NCI-H1092 (cell line): Measurements from ENCODE around the gene PCGF6.
"Not testable (repeated sequence)": the region's sequence is repeated elsewhere in the genome, so short reads cannot be mapped to it uniquely, and the experiment has no call there.

Experiments used
- DNase-seq: peaks from one replicate; lab custom pipeline; 2025; lab: John Stamatoyannopoulos, UW

Gene PCGF6, protein sequence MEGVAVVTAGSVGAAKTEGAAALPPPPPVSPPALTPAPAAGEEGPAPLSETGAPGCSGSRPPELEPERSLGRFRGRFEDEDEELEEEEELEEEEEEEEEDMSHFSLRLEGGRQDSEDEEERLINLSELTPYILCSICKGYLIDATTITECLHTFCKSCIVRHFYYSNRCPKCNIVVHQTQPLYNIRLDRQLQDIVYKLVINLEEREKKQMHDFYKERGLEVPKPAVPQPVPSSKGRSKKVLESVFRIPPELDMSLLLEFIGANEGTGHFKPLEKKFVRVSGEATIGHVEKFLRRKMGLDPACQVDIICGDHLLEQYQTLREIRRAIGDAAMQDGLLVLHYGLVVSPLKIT

DNA sequence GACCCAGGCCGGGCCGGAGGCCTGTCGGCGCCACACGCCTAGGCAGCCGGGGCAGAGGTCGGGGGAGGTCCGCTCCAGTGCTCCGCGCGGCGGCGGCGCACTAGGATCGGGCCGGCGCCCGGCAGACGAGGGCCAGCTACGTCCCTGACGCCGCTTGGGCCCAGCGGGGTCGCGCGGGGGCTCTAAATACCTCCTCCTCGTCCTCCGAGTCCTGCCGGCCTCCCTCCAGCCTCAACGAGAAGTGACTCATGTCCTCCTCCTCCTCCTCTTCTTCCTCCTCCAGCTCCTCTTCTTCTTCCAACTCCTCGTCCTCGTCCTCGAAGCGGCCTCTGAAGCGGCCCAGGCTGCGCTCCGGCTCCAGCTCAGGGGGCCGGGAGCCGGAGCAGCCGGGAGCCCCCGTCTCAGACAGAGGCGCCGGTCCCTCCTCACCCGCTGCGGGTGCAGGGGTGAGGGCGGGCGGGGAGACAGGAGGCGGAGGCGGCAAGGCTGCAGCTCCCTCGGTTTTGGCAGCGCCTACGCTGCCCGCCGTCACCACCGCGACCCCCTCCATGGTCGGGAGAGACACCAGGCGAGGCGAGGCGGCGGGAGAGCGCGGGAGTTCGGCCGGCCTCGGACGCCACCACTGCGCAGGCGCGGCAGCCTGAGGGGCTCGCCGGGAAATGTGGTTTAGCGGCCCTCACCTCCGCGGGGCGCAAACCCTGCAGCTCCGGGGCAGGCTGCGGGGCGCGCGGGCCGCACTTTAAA lies at the start of gene PCGF6:
TSS of gene PCGF6 (minus strand) at position 624 of the 744 bp plus-strand sequence. CDS start at position 550, 74 bp downstream.
- DNase-seq, result peak; percentile 75

DNA sequence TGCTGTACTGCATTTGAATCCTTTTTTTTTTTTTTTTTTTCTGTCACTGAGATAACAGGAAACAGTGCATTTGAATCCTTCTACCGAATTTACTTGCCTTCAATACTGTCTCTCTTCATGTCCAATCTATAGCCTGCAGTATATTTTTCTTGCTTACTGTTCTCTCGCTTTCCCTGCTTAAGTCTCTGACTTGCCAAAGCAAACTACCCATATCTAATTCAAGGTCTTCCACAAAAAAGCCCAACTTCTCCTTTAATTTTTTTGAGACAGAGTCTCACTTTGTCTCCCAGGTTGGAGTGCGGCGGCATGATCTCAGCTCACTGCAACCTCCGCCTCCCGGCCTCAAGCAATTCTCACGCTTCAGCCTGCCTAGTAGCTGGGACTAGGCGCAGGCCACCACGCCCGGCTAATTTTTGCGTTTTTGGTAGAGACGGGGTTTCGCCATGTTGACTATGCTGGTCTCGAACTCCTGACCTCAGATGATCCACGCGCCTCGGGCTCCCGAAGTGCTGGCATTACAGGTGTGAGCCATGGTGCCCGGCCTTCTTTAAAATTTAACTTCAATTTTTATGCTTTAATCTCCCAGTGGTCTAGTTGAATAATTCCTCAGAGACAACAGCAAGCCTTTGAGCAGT lies 46.4 kb upstream of the PCGF6 start:
- no peak for DNase-seq

DNA sequence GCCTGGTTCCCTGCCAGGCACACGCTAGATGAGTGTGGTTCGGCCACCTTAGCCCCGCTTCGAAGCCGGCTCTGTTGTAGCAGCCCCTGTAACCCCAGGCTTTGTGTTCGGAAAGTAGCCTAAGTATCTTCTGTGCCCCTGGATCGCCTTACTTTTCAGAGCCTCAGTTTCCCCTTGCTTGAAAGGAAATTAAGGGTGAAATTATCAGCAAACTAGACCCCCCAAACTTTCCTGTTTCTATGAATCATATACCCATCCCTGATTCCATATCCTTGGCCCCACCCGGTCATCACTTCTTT lies 45.8 kb upstream of the PCGF6 start:
- no peak for DNase-seq

DNA sequence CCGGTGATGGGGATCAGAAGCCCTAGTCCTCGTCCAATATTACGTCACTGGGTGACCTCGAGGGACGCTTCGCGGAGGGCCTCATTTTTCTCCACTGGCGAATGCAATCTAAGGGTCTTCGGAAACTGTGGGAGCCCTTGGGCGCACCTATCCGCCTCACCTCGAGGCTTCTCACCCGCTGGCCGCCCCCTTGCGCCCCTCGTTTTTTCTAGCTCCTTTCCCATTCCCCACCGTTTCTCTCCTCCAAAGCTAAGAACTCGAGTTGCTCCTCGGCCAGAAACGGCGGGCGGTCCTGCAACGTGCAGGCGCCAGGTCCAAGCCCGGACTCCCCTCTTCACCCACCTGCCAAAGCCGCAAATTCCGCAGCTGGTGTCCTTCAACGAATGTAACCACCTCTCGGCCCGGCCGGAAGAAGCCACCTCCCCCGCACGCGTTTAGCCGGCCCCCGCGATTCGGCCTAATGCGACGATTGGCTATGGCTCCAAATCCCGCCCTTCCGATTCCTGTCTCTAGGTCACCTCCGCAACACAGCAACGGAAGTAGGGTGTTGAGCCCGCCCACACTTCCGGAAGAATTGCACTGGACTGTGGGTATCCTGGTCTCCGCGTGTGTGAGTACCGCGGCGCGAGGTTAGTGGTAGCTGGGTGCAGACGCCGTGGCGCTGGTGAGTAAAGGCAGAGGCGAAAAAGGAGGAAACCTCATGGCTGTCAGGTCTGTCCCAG lies 45.3 kb upstream of the PCGF6 start, which contains the start of the genes ATP5MK and PDCD11:
TSS of gene ATP5MK (minus strand) at position 409 of the 722 bp plus-strand sequence. CDS start 4,018 bp downstream, outside the sequence.
TSS of gene PDCD11 (plus strand) at position 560 of the 722 bp plus-strand sequence. CDS start 1,801 bp downstream, outside the sequence.
- peak; percentile 91 for DNase-seq

DNA sequence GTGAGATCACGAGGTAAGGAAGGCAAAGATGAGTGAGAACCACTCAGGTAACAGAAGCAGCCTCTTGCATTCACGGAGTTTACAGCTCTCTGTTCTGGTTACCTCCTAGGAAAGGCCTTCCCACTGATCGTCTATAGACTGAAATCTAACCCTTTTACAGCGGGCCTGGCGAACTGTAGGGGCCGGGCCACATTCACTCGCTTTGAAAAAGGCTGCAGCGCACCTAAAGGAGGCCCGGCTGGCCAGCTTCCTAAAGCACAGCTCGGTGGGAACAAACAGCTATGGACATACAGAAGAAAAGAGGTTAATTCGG lies 44.8 kb upstream of the PCGF6 start:
- DNase-seq, result no peak

DNA sequence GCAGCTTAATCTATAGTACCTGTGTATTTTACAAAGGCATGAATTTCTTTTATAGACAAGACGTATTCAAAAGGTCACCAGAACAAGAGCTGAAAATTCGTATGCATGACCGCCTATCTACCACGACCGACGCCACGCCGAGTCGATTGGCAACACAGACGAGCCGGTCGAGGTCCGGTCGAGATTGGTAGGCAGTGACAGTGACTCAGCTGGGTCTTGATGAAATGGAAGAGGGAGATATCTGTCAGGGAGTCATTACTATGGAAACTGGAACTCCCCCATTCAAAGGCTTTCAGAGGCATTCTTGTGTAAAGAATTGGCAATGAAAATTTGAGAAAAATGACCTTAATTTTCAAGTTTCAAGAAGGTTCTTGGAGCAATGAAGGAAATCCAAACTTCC lies 43.2 kb upstream of the PCGF6 start:
- DNase-seq, result no peak

DNA sequence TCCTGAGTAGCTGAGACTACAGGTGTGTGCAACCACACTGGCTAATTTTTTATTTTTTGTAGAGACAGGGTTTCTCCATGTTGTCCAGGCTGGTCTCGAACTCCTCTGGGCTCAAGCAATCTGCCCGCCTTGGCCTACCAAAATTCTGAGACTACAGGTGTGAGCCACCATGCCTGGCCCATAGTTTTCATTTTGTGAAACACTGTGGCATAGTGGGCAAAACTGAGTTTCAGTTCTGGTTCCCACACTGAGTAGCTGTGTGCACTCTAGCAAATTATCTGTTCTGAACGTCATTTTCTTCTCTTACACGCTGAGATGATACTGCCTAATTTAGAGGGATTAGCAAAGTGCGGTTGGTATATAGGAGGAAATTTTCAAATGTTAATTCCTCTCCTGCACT lies 31.8 kb upstream of the PCGF6 start:
- no peak for DNase-seq

DNA sequence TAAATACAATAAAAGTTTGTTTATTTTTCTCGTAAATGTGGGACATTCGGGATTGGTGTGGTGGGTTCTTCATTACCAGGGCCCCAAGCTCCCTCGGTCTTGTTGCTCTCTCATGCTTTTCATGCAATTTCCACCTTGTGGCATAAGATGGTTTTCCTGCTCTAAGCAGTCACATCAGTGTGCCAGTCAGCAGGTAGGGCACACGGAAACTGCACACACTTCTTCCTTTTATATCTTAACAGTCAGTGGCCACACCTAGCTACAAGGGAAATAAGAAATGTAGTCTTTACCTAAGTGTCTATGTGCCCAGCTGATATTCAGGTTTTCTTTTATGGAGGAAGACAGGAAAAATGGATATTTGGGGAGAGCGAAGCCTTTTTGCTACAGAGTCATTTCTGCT lies 23.3 kb upstream of the PCGF6 start:
- DNase-seq, result no peak

DNA sequence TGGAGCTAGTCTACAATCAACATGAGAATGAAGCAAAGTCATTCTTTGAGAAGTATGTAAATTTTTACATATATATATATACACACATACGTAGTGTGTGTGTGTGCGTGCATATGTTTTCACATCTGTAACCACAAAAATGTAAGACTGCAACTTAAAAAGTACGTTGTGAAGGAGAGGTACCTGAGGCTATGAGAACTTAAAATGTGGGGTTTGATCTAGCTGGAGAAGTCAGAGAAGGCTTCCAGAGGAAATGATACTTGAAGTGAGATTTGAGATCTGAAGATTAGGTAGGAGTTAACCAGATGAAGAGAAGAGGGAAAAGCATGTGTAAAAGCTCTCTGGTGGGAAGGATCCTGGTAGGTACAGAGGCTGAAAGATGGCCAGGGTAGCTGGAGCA lies 22.6 kb upstream of the PCGF6 start:
- DNase-seq, result no peak

DNA sequence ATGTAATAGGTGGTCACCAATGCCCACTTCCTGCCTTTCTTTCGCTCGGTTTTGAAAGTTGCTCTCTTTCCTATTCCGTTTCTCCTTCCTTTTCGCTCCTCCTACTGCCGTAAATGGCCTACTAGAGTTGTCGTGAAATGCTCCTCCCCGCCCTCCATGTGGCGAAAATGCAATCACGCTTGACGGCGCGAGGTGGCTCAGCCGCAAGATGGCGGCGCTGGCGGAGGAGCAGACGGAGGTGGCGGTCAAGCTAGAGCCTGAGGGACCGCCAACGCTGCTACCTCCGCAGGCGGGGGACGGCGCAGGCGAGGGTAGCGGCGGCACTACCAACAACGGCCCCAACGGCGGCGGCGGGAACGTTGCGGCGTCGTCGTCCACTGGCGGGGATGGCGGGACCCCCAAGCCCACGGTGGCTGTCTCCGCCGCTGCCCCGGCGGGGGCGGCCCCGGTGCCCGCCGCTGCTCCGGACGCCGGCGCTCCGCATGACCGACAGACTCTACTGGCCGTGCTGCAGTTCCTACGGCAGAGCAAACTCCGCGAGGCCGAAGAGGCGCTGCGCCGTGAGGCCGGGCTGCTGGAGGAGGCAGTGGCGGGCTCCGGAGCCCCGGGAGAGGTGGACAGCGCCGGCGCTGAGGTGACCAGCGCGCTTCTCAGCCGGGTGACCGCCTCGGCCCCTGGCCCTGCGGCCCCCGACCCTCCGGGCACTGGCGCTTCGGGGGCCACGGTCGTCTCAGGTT lies 17.0 kb upstream of the PCGF6 start, which contains the start of gene TAF5:
TSS of gene TAF5 (plus strand) at position 195 of the 737 bp plus-strand sequence. CDS start at position 209, 14 bp downstream.
- peak; percentile 86 for DNase-seq

DNA sequence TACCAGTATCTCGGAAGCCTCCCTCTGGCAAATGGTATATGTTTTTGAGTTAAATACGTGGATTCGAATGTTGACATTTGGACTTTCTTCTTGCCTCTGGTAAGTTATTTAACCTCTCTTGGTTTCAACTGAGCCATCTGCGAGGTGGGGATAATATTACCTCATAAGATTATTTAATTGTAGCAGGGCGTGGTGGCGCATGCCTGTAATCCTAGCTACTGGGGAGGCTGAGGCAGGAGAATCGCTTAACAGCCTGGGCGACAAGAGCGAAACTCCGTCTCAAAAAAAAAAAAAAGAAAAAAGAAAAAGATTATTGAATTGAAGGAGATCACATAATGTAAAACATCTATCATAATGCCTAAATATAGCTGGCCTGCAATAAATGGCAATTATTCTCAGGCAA lies 16.4 kb upstream of the PCGF6 start:
- DNase-seq, result no peak

DNA sequence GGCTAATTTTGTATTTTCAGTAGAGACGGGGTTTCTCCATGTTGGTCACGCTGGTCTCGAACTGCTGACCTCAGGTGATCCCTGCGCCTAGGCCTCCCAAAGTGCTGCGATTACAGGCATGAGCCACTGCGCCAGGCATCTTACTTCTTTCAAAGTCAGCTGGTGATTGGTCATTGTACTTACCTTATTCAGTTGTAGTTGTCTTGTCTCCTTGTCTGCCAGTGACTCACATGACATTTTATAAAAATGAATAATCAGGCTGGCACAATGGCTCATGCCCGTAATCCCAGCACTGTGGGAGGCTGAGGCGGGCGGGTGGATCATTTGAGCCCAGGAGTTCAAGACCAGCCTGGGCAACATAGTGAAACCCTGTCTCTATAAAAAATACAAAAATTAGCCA lies 9.9 kb upstream of the PCGF6 start:
- DNase-seq, result not testable (repeated sequence)

DNA sequence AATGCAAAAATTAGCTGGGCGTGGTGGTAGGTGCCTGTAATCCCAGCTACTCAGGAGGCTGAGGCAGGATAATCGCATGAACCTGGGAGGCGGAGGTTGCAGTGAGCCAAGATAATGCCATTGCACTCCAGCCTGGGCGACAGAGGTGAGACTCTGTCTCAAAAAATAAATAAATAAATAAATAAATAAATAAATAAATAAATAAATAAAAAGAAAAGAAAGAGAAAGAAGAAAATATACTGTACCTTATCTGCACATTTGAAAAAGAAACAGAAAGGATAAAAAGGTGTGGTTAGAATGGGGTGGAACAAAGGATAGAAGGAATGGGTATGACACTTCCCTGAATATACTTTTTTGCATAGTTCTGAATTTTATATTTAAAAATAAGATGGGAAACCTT lies 8.6 kb upstream of the PCGF6 start:
- DNase-seq, result not testable (repeated sequence)

DNA sequence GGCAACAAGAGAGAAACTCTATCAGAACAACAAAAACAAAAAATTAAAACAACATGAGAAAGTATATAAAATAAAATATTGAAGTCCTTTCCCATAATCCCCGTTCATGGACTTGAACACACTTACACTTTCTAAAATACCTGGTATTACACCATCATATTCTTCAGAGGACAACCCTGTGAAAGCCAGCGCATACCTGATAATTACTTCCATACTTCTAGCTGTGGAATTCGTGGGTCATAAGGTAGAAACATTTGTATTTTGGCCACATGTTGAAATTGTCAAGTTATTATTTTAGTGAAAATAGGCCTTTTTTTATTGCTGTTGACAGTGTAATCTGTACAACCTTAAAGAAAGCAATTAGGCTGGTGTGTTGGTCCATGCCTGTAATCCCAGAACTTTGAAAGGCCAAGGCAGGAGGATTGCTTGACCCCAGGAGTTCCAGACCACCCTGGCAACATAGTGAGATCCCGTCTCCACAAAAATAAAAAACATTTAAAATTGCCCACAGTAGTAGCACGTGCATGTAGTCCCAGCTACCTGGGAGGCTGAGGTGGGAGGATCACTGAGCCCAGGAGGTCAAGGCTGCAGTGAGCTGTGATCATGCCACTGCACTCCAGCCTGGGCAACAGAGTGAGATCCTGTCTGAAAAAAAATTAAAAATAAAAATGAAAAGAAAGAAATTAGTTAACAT lies 5.1 kb upstream of the PCGF6 start:
- no peak for DNase-seq

DNA sequence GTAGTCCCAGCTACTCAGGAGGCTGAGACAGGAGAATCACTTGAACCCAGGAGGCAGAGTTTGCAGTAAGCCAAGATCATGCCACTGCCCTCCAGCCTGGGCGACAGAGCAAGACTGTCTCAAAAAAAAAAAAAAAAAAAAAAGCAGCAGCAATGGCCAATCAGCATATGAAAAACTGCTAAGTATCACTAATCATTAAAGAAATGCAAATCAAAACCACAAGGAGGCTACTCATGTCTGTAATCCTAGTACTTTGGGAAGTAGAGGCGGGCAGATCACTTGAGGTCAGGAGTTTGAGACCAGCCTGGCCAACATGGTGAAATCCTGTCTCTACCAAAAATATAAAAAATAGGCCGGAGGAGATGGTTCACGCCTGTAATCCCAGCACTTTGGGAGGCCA lies 3.6 kb upstream of the PCGF6 start:
- not testable (repeated sequence) for DNase-seq

DNA sequence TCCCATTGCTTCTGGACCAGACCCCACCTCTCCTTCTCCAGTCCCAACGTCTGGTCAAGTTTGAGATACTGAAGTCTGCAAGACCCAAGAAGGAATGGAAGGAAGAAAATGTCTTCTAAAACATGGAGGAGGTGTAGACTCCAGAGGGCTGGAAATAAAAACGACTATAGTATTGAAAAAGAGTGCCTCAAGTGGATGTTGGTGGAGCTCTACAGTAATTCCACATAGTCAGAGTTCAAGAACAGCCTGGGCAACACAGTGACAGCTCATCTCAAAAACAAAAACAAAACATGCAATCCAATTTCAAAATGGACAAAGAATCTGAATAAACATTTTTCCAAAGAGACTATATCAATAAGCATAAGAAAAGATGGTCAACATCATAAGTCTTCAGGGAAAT lies 2.3 kb upstream of the PCGF6 start:
- no peak for DNase-seq

DNA sequence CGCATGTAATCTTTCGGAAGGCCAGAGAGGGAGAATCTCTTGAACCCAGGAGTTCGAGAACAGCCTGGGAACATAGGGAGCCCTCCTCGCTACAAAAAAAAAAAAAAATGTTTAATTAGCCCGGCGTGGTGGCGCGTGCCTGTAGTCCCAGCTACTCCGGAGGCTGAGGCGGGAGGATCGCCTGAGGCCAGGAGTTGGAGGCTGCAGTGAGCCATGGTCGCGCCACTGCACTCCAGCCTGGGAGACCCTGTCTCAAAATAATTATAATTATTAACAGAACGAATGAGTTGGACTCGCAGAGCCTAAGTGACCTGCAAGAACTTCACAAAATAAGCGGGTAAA lies 794 bp downstream of the PCGF6 start:
- no peak for DNase-seq

DNA sequence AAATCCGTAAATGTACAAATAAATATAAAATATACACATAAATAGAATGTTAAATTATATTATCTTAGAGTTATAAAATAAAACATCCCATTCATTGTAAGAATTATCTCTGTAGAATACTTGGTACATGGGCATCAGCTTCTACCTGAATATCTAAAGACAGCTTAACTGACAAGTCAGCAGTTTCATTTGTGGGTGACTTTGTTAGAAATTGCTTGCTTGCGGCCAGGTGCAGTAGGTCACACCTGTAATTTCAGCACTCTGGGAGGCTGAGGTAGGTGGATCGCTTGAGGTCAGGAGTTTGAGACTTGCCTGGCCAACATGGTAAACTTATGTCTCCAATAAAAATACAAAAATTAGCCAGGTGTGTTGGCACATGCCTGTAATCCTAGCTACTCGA lies 14.6 kb downstream of the PCGF6 start:
- no peak for DNase-seq

DNA sequence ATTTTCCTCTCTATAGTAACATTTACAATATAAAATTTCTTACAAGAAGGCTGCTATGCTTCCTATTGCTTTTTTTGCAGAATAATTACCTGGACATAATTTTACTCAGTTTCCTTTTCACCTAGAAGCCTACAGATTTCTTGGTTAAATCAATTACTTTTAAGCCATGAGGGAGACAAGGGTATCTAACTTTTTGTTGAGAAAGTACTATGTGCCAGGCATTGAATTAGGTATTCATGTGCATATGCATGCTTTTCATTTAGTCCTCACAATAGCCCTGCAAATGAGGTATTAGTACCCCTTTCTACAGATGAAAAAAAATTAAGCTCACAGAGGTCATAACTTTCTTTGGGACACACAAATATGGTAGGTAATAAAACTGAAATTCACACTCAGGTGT lies 16.4 kb downstream of the PCGF6 start:
- no peak for DNase-seq

DNA sequence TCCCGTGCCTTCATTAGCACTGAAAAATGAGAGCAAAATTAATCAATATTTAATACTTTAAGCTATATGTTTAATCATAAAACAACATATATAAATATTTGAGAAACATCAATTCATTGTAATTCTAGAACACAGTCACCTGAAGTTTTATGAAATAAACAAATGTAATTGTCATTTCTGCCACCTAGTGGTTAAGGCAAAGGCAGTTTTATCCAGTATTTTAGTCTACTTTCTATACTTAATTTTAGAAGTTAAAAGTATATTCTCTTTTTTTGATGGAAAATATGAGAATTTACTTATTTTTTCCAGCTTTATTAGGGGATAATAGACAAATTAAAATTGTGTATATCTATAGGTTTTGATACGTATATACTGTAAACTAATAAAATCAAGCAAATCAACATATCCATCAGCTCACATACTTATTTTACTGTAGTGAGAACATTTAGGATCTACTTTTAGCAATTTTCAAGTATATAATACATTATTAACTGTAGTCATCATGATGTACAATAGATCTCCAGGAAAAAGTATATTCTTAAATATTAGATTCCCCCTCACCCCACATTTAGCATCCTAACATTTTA lies 16.9 kb downstream of the PCGF6 start:
- DNase-seq, result no peak

DNA sequence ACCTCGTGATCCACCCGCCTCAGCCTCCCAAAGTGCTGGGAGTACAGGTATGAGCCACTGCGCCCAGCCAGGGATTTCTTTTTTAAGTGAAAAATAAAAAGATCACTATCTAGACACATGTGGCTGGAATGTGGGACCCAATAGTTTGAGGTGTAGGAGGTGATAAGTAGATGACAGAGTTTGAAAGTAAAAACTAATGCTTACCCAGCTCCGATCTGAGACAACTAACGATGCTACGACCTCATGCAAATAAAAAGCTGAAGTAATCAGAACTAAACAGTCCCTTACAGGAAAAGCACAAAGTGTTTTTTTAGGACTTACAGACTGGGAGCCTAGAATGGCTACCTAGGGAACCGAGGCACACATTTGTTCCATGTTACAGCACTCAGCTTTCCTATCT lies 23.0 kb downstream of the PCGF6 start:
- DNase-seq, result no peak
